K562 (cell line): ENCODE data around the gene GATB.

Source experiments
- ASH1L ChIP-seq: fragments of 450-650 bp; IDR thresholded peaks from 2 replicates; pipeline ENCODE4 v1.6.1; 2018; ENCODE audit warnings: borderline replicate concordance, mild to moderate bottlenecking, low read depth; ENCODE audit not compliant: partially characterized antibody
- BRCA1 ChIP-seq, 2 experiments: fragments of 450-650 bp in 1 of 2; sonication (generic) in 1 of 2; formaldehyde crosslinking in 1 of 2; IDR thresholded peaks; 2 replicates each; pipeline versions ENCODE4 v1.5.0 to v1.6.1; 2017 to 2020; ENCODE audit warnings: mild to moderate bottlenecking in 1 of 2, missing genetic modification reagents in 1 of 2
- CBX8 ChIP-seq: fragments of 200-600 bp; sonication (generic); IDR thresholded peaks from 2 replicates; pipeline ENCODE4 v1.6.1; 2012; ENCODE audit warnings: borderline replicate concordance, mixed run types, low read depth, mild to moderate bottlenecking, moderate library complexity, mixed read lengths, low read length, control low read depth, inconsistent platforms; ENCODE audit not compliant: poor library complexity, severe bottlenecking; ENCODE audit errors: extremely low read depth
- CTCF ChIP-seq, 3 experiments: IDR thresholded peaks in 2 of 3; conservative IDR thresholded peaks in 1 of 3; 2 replicates each; pipeline ENCODE4 v1.5.1; 2011 to 2012; ENCODE audit warnings: low read length in 3 of 3, mild to moderate bottlenecking in 3 of 3, control low read depth in 2 of 3, improper control_type of control experiment in 1 of 3, inconsistent platforms in 1 of 3, low read depth in 1 of 3, mixed read lengths in 1 of 3, moderate library complexity in 1 of 3; ENCODE audit not compliant: insufficient read depth in 2 of 3
- ETS1 ChIP-seq: conservative IDR thresholded peaks from 2 replicates; pipeline ENCODE4 v1.6.1; 2011; ENCODE audit warnings: low read depth, mild to moderate bottlenecking, low read length; ENCODE audit not compliant: control insufficient read depth
- ETV6 ChIP-seq, 3 experiments: fragments of 150-350 bp in 1 of 3; sonication (generic) in 1 of 3; formaldehyde crosslinking in 1 of 3; IDR thresholded peaks; 2 replicates each; pipeline versions ENCODE4 v1.6.1 to v1.8.0; 2014 to 2022; ENCODE audit warnings: borderline replicate concordance in 2 of 3, low read depth in 2 of 3, antibody characterized with exemption in 1 of 3, low read length in 1 of 3, mild to moderate bottlenecking in 1 of 3, missing genetic modification reagents in 1 of 3
- FOXM1 ChIP-seq, 2 experiments: fragments of 450-650 bp in 1 of 2; sonication (generic) in 1 of 2; formaldehyde crosslinking in 1 of 2; IDR thresholded peaks; 2 replicates each; pipeline versions ENCODE4 v1.6.1 to v1.9.0; 2017 to 2022; ENCODE audit warnings: low read depth in 2 of 2, mild to moderate bottlenecking in 2 of 2, missing genetic modification reagents in 1 of 2, moderate library complexity in 1 of 2
- GTF2F1 ChIP-seq: IDR thresholded peaks from 2 replicates; pipeline ENCODE4 v1.6.1; 2011; ENCODE audit warnings: low read depth, low read length, improper control_type of control experiment
- SPI1 ChIP-seq: IDR thresholded peaks from 2 replicates; pipeline ENCODE4 v1.6.1; 2011; ENCODE audit warnings: low read depth, low read length, control low read depth, borderline replicate concordance
- SRSF9 ChIP-seq: fragments of 200-400 bp; formaldehyde crosslinking; IDR thresholded peaks from 2 replicates; pipeline ENCODE4 v1.6.1; 2017; ENCODE audit warnings: low read depth, low read length, borderline replicate concordance
- TCF7L2 ChIP-seq: fragments of 150-350 bp; IDR thresholded peaks from 2 replicates; pipeline ENCODE4 v1.6.1; 2016; ENCODE audit warnings: low read depth, mild to moderate bottlenecking, low read length, moderate library complexity
- YY1 ChIP-seq, 3 experiments: IDR thresholded peaks; 2 replicates each; pipeline ENCODE4 v1.6.1; 2011; ENCODE audit warnings: low read length in 2 of 3, mild to moderate bottlenecking in 2 of 3, moderate library complexity in 2 of 3, borderline replicate concordance in 1 of 3, control low read depth in 1 of 3, low read depth in 1 of 3; ENCODE audit not compliant: insufficient read depth in 3 of 3, insufficient replicate concordance in 2 of 3, control insufficient read depth in 1 of 3, insufficient read length in 1 of 3; ENCODE audit errors: extremely low read depth in 1 of 3
- ZNF785 ChIP-seq: fragments of 250-450 bp; sonication (Bioruptor Pico); IDR thresholded peaks from 2 replicates; pipeline ENCODE4 v1.4.0; 2020; ENCODE audit warnings: mild to moderate bottlenecking

GRCh38 chr4:151709071-151709470, 51.7 kb downstream of the GATB start:
- TF ChIP-seq CTCF (IDR thresholded peaks at IDR 0.05 in 2 of 3, conservative IDR thresholded peaks at IDR 0.05 in 1 of 3; ENCODE audit: insufficient read depth in 2 of 3, low read depth in 1 of 3, low read length in 3 of 3): no peak
- TF ChIP-seq GTF2F1: no peak
- no peak for TF ChIP-seq FOXM1 (IDR thresholded peaks at IDR 0.05; ENCODE audit: low read depth)
- no peak for TF ChIP-seq FOXM1 (CRISPR knock-in tag; IDR thresholded peaks at IDR 0.05; ENCODE audit: low read depth)
- no peak for TF ChIP-seq SPI1
- TF ChIP-seq ETV6 (IDR thresholded peaks at IDR 0.05; ENCODE audit: borderline replicate concordance in 1 of 2, low read depth in 2 of 2, low read length in 1 of 2): no peak
- TF ChIP-seq ETV6 (CRISPR knock-in tag; IDR thresholded peaks at IDR 0.05; ENCODE audit: borderline replicate concordance): no peak
- TF ChIP-seq ASH1L: no peak
- no peak for TF ChIP-seq CBX8
- no peak for TF ChIP-seq ZNF785 (CRISPR knock-in tag)
- no peak for TF ChIP-seq ETS1
- no peak for TF ChIP-seq SRSF9
- no peak for TF ChIP-seq BRCA1 (IDR thresholded peaks at IDR 0.05)
- TF ChIP-seq BRCA1 (CRISPR knock-in tag; IDR thresholded peaks at IDR 0.05): no peak
- TF ChIP-seq YY1 (IDR thresholded peaks at IDR 0.05; ENCODE audit: borderline replicate concordance in 1 of 3, control insufficient read depth in 1 of 3, extremely low read depth in 1 of 3, insufficient read depth in 3 of 3, insufficient read length in 1 of 3, insufficient replicate concordance in 2 of 3, low read depth in 1 of 3, low read length in 2 of 3): no peak
- TF ChIP-seq TCF7L2: no peak
